Measurements from ENCODE around the gene SPG11. TPM values are rescaled to one million over a fixed set of nuclear protein-coding genes. Genes with fewer than 3 reads are reported as not detected.

Gene SPG11
- total and polyA plus RNA-seq, 10 of the 15 experiments (the other 5 are each of a cell fraction or from before 2014, with no cell fraction given) = 22.1 to 85.1 (median 47.2) TPM

DNA sequence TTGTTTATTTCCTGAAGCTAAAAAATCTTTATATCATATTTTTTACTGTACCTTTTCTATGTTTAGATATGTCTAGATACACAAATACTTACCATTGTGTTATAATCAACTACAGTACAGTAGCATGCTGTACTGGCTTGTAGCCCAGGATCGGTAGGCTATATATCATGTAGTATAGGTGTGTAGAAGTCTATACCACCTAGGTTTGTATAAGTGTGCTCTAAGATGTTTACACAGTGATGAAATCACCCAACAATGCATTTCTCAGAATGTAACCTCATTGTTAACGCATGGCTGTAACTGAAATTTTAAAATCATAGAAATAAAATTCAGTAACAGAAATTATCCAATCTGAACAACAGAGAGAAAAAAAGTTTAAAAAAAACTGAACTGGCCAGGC is 83.4 kb downstream of the SPG11 start:
- 98% methylated on average over 2 of the region's 2 CpGs for WGBS (ENCODE audit: insufficient coverage, insufficient replicate concordance, low lambda C conversion rate, missing lambda C conversion rate)
- ATAC-seq = no peak
- H3K4me2 ChIP-seq (ENCODE audit: control insufficient read depth, insufficient read depth) = no peak overlapping the region
- TF ChIP-seq YBX1 (IDR thresholded peaks at IDR 0.05) = no peak
- TF ChIP-seq, protein P1, sequence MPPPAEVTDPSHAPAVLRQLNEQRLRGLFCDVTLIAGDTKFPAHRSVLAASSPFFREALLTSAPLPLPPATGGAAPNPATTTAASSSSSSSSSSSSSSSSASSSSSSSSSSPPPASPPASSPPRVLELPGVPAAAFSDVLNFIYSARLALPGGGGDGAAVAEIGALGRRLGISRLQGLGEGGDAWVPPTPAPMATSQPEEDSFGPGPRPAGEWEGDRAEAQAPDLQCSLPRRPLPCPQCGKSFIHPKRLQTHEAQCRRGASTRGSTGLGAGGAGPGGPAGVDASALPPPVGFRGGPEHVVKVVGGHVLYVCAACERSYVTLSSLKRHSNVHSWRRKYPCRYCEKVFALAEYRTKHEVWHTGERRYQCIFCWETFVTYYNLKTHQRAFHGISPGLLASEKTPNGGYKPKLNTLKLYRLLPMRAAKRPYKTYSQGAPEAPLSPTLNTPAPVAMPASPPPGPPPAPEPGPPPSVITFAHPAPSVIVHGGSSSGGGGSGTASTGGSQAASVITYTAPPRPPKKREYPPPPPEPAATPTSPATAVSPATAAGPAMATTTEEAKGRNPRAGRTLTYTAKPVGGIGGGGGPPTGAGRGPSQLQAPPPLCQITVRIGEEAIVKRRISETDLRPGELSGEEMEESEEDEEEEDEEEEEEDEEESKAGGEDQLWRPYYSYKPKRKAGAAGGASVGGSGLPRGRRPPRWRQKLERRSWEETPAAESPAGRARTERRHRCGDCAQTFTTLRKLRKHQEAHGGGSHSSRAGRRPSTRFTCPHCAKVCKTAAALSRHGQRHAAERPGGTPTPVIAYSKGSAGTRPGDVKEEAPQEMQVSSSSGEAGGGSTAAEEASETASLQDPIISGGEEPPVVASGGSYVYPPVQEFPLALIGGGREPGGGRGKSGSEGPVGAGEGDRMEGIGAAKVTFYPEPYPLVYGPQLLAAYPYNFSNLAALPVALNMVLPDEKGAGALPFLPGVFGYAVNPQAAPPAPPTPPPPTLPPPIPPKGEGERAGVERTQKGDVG (CRISPR knock-in tag; IDR thresholded peaks at IDR 0.05) = no peak
- TF ChIP-seq NFYB (IDR thresholded peaks at IDR 0.05; ENCODE audit: insufficient read depth, low read depth, low read length) = no peak
- no TSS peak for BruUV-seq (replicated peaks)
- no peaks in the 10 kb centered on the region for H4K20me1 ChIP-seq (ENCODE audit: control insufficient read depth, insufficient read depth)
- RAD21 ChIA-PET (ENCODE audit: unreplicated experiment) = interaction anchor here (1.0 to 4.8 kb wide), 3 partner anchors 29 to 157 kb away, joined by 3 to 75 read pairs (median 8); partner anchors contain the start of genes SPG11 and TRIM69
- no peak overlapping the region for H3K27ac ChIP-seq (ENCODE audit: control insufficient read depth, insufficient read depth)
- in situ Hi-C loops (cut with MboI) (loop anchor here (5.0 kb wide), 1 partner anchor 342 kb away; no protein-coding TSS in a partner anchor), intact Hi-C loops (cut with micrococcal nuclease; ENCODE audit: unreplicated experiment) (loop anchor here (5.0 kb wide), 1 partner anchor 342 kb away; no protein-coding TSS in a partner anchor)
- peaks cover 3 to 27% of the 10 kb centered on the region in 2 experiments; a peak in 3 of 4 replicates for H3K36me3 ChIP-seq (ENCODE audit: control insufficient read depth in 2 of 2, insufficient read depth in 2 of 2, low read length in 1 of 2)
- no peaks in the 10 kb centered on the region for H3K27me3 ChIP-seq (replicated peaks in 1 of 2; ENCODE audit: control insufficient read depth in 2 of 2, insufficient read depth in 2 of 2, low read length in 1 of 2)
- H3K4me3 ChIP-seq = no peak overlapping the region
- SMC1A ChIA-PET (ENCODE audit: uncharacterized antibody, unreplicated experiment) = interaction anchor here (0.9 to 9.2 kb wide), 7 partner anchors 9 to 157 kb away, joined by 4 to 148 read pairs (median 6); partner anchors contain the start of genes SPG11 and TRIM69
- no peak overlapping the region for H2AFZ ChIP-seq (ENCODE audit: control insufficient read depth, low read depth, low read length)
- POLR2A ChIA-PET = interaction anchor here (0.5 to 1.2 kb wide), 3 partner anchors 156 to 792 kb away, joined by 3 to 6 read pairs (median 4); partner anchors contain the start of gene TRIM69
- no peak for DNase-seq (ENCODE audit: low read depth, low spot score)
- H3K79me2 ChIP-seq (ENCODE audit: control insufficient read depth, insufficient read depth, low read length) = no peaks in the 10 kb centered on the region
- FAIRE-seq = no peak
- H3K4me1 ChIP-seq (ENCODE audit: control insufficient read depth, insufficient read depth, low read length) = no peaks in the 10 kb centered on the region
- CTCF ChIA-PET = interaction anchor here (0.9 to 7.7 kb wide), 10 partner anchors 8 to 273 kb away, joined by 3 to 142 read pairs (median 7); partner anchors contain the start of gene TRIM69
- no peak overlapping the region for H3K9ac ChIP-seq (ENCODE audit: control insufficient read depth, insufficient read depth, low read length)
- no peaks in the 10 kb centered on the region for H3K9me3 ChIP-seq (replicated peaks; ENCODE audit: control insufficient read depth, insufficient read depth, low read length)
